HFF-Myc (cell line): ENCODE data around the gene DNASE1L2.

ENCODE experiments used
- DNase-seq: peaks from one replicate; pipeline ENCODE4 v3.0.0-alpha.2; 2011; ENCODE audit warnings: low read depth; ENCODE audit errors: extremely low read depth
- H3K4me3 ChIP-seq: replicated peaks from 2 replicates; pipeline ENCODE4 v1.5.1; 2011; ENCODE audit warnings: low read depth, mild to moderate bottlenecking, control low read depth, low read length
- CTCF ChIP-seq: IDR thresholded peaks from 2 replicates; pipeline ENCODE4 v1.5.1; 2012; ENCODE audit warnings: mild to moderate bottlenecking, low read depth, low read length, control low read depth; ENCODE audit errors: missing control alignments

The DNASE1L2 gene

GRCh38 chr16:2233872-2234812, 2.1 kb upstream of the DNASE1L2 start:
- H3K4me3 ChIP-seq, result no peak overlapping the region
- DNase-seq, result no peak
- TF ChIP-seq CTCF, result no peak

- no peak overlapping the region for H3K4me3 ChIP-seq
- no peak for TF ChIP-seq CTCF
- no peak for DNase-seq
Measured at GRCh38 chr16:2234813-2235170, 1.5 kb upstream of the DNASE1L2 start.

- no peak for DNase-seq
- no peak overlapping the region for H3K4me3 ChIP-seq
- TF ChIP-seq CTCF, result no peak
Measured at GRCh38 chr16:2235234-2235651, 1.0 kb upstream of the DNASE1L2 start.

GRCh38 chr16:2235695-2236336, 428 bp upstream of the DNASE1L2 start:
- no peak for DNase-seq
- no peak overlapping the region for H3K4me3 ChIP-seq
- TF ChIP-seq CTCF, result no peak

GRCh38 chr16:2237102-2237482, 848 bp downstream of the DNASE1L2 start:
- H3K4me3 ChIP-seq, result no peak overlapping the region

GRCh38 chr16:2237493-2238149, 1.4 kb downstream of the DNASE1L2 start:
- no peak overlapping the region for H3K4me3 ChIP-seq
- no peak for TF ChIP-seq CTCF
- DNase-seq, result no peak

More at GRCh38 chr16:2237102-2237482, 848 bp downstream of the DNASE1L2 start:
- no peak for DNase-seq
- TF ChIP-seq CTCF, result no peak
